Cerebellar nuclear complex (tissue), 1 donor: ENCODE measurements around the gene SDHC.
"Not testable (repeated sequence)": the region's sequence is repeated elsewhere in the genome, so short reads cannot be mapped to it uniquely, and the experiment has no call there.

ENCODE experiments used
- DNase-seq, 2 experiments: peaks; one replicate each; lab custom pipeline; 2025; lab: John Stamatoyannopoulos, UW

SDHC gene

DNA sequence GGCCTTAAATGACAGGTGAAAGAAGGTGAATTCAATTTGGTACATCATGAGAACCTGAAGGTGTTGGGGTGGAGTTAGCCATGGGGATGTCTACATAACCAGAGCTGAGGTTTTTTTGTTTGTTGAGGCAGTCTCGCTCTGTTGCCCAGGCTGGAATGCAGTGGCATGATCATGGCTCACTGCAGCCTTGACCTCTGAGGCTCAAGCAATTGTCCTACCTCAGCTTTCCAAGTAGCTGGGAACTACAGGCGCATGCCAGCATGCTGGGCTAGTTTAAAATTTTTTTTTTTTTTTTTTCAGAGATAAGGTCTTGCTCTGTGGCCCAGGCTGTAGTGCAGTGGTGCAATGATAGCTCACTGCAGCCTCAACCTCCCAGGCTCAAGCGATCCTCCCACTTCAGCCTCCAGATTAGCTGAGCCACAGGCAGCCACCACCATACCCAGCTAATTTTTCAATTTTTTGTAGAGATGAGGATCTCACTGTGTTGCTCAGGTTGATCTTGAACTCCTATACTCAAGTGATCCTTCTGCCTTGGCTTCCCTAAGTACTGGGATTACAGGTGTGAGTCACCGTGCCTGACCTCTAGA, 2.5 kb upstream of the SDHC start:
- no peak for DNase-seq

DNA sequence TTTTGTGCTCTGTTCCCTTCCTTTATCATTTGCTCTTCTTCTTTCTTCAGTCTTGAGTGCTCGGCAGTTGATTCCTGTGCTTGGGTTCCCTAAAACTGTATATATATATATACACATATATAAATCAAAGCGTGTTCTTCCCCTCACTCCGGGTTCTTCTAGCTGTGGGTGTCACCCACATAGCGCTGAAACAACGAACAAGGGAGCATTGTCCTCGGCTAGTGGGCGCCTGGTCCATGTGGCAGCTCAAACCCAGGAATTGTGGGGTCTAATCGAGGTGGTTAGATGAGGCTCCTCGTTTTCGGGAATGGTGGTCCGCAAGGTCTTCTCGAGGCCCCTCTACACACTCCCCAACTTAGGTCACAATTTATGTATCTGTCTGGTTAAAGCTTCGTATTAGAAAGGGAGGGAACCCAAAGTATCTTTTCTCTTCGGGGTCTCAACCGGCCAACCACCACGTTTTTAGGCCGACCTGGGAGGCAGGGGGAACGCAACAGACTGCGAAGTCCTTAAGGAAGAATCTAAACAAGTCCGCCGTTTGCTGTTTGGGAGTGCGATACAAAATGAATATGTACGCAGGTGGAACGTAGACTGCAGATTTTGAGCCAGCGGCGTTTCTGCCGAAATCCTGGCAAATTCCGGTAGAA, 504 bp upstream of the SDHC start:
- DNase-seq: no peak

DNA sequence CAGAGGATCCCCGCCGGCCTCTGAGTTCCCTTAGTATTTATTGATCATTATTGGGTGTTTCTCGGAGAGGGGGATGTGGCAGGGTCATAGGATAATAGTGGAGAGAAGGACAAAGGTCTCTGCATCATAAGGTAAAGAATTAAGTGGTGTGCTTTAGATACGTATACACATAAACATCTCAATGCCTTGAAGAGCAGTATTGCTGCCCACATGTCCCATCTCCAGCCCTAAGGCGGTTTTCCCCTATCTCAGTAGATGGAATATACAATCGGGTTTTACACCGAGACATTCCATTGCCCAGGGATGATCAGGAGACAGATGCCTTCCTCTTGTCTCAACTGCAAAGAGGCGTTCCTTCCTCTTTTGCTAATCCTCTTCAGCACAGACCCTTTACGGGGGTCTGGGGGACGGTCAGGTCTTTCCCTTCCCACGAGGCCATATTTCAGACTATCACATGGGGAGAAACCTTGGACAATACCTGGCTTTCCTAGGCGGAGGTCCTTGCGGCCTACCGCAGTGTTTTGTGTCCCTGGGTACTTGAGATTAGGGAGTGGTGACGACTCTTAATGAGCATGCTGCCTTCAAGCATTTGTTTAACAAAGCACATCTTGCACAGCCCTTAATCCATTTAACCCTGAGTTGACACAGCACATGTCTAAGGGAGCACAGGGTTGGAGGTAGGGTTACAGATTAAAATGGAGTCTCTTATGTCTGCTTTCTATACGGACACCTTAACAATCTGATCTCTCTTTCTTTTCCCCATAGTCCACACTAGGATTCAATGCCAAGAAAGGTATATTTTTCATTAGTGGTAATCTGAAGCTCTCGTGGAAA, 1.9 kb downstream of the SDHC start:
- DNase-seq: not testable (repeated sequence)

DNA sequence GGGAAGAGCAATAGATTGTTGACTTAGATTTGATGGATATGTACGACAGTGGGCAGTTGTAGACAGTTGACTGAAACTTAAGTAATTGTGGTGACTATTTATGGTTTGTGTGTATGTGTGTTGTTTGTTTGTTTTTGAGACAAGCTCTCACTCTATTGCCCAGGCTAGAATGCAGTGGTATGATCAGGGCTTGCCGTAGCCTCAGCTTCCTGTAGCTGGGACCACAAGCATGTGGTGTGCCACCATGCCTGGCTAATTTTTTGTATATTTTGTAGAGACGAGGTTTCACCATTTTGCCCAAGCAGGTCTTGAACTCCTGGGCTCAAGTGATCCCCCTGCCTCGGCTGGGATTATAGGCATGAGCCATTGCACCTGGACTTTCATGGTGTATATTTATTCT, 9.8 kb downstream of the SDHC start:
- no peak for DNase-seq

DNA sequence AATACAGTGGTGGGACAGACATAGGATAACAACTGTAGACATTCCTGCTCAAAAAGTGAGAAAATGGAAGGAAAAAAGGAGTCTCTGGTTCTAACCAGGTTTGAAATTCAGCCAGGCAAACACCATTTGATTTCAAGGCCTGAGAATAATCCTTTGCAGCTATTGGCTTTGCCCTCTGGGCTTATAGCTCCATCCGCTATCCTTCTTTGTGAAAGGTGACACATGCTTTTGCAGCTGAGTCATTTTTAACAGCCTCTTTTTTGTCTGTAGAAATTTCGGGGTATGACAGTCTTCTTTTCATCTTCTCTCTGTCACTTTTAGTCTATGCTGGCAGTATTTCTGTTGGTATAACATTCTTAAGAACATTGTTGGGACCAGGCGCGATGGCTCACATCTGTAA, 16.2 kb downstream of the SDHC start:
- DNase-seq: no peak

DNA sequence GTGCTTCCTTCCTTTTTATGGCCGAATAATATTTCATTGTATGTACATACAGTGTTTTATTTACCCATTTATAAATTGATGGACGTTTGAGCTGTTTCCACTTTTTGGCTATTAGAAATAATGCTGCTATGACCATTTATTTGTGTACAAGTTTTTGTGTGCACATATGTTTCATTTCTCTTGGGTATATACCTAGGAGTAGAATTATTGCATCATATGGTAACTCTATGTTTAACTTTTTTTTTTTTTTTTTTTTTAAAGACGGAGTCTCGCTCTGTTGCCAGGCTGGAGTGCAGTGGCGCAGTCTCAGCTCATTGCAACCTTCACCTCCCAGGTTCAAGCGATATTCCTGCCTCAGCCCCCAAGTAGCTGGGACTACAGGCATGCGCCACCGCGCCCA, 19.0 kb downstream of the SDHC start:
- DNase-seq: no peak

DNA sequence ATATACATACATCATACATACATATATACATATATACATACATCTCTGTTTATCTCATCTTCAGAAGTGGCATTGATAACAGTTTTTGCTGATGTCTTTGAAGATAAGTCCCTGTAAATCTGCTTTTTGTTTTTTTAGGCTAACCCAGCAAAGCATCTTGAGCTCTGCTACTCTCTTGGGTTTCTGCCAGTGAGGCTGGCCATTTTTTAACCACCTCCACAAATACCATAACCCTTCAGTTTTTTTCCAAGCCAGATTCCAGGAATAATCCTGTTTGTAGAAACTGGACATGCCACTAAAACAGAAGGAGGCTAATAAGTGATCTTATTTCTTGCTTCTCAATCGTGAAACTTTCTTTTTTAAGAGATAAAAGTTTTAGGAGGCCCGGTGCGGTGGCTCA, 21.6 kb downstream of the SDHC start:
- no peak for DNase-seq

DNA sequence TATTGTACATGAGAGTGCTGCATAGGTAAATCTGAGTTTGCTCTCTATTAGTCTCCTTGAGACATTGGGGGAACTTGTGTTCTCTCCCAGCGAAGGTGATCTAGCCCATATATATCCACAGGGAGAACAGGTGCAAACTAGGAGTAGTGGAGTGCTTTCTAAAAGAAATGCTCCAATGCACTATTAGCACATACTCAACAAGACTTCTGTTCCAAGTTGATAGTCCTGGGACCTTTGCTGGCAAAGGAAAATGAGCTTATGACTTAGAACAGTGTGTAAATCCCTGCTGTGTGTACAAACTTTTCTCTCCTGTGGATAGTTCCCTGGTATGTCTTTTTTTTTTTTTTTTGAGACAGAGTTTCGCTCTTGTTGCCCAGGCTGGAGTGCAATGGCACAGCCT, 28.0 kb downstream of the SDHC start:
- DNase-seq: no peak

DNA sequence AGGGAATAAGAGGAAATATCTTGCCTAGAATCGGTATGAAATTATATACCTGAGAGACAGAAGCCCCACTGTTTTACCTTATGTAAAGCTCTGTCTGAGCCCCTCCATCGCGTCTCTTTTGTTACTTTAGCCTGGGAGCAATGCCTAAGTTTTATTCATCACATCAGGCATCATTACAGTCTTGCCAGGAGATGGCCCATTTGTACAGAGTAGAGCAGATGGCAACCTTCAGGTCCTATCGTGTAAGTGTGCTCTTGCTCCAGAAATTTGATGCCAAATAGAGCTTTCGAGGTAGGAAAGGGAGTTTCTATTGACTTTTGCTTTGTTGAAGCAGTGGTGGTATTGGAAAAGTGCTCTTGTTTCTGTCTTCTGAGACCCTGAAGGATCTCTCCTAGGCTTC, 28.6 kb downstream of the SDHC start:
- peak in 1 of 2 experiments; percentile 6 for DNase-seq

DNA sequence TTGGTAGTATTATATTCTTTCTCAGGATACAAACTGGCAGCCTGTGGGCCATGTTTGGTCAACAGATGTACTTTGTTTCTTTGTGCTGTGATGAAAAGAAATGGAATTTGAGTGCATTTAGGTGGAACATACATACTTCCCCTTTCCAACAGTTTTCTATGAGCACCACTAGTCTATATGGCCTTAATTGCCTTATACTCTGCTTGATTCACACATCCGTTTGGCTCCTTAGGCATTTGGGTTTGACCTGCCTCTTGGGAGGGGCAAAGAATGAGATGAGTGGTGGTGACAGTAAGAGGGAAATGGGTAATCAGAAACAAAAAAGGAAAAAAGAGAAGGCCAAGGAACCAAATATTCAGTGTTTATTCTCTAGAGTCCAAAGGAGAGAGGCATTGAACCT, 36.5 kb downstream of the SDHC start:
- no peak for DNase-seq

DNA sequence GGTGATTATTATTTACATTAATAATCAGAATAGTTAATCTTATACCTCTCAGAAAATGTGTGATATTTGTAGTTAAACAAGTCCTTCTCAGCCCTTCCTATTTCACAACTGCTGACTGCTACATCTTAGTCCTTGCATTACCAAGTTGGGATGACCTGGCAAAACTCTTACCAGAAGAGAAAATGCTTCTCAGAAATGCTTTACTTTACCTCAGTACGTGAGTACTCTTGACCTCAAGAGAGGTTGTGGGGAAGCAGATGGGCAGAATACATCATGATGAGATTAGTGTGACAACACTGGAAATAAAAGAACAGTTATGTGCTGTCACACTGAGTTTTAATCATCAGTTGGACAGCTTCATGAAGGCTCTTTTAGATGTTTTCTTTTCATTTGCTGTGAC, 37.3 kb downstream of the SDHC start:
- DNase-seq: no peak

DNA sequence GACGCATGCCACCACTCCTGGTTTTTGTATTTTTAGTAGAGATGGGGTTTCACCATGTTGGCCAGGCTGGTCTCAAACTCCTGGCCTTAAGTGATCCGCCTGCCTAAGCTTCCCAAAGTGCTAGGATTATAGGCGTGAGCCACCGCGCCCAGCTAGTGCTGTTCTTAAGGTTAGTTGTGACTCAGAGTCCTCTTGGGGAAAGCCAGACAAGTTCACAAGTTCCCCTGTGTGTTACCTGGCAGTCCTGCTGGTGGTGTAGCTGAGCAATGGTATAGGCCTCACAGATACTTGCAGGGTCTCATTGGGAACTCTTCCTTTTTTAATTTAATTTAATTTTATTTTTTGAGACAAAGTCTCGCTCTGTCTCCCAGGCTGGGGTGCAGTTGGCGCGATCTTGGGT, 42.9 kb downstream of the SDHC start:
- DNase-seq: no peak

DNA sequence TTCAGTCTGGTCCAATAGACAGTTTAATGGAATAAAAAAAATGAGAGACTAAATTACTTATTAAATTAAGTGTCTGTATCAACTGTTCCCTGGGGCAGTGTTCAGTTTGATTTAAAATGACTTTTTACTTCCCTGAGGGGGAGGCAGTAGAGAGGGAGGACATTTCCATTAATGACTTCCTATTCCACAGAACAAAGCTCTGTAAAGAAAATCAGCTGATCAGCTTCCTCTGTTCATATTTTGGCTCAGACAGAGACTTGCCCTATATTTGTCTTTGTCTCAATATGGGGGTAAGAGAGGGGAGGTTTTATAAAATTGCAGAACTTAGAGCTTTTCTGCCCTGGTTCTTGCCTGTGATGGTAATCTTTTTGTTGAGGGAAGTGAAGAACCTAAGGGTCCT, 45.1 kb downstream of the SDHC start:
- no peak for DNase-seq

DNA sequence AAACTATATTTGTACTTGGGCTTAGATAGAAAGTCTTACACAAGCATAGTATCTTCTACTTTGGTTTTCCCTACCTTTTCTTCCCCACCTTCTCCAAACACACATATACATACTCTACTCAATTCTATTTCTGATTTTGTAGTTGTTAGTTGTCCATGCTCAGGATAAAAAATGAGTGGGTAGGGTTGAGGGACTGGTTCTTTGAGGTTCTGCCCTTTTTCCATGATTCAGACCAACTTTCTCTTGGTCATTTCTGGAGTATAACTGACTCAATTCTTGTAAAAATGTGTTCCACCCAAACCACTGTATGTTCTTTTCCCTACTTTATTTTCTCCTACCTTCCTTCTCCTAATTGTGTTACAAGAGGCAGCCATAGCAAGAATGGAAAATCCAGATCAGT, 50.2 kb downstream of the SDHC start:
- DNase-seq: no peak

DNA sequence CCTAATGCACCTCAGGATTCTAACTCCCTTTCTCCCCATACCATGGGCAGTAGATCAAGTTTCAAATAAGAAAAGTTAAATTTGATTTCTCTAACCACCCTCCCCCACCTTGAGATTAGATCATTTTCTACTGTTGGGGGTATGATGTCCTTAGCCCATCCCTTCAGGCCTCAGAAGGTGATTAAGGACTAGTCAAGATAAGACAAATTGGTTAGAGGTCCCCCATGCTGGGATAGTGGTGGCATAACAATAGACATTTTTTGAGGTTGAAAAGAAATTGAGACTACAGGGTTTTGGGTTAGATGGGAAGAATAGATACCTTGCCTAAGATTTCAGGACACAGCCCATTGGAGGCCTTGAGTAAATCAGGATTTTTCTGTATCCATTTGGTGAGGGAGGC, 51.0 kb downstream of the SDHC start:
- DNase-seq: no peak

DNA sequence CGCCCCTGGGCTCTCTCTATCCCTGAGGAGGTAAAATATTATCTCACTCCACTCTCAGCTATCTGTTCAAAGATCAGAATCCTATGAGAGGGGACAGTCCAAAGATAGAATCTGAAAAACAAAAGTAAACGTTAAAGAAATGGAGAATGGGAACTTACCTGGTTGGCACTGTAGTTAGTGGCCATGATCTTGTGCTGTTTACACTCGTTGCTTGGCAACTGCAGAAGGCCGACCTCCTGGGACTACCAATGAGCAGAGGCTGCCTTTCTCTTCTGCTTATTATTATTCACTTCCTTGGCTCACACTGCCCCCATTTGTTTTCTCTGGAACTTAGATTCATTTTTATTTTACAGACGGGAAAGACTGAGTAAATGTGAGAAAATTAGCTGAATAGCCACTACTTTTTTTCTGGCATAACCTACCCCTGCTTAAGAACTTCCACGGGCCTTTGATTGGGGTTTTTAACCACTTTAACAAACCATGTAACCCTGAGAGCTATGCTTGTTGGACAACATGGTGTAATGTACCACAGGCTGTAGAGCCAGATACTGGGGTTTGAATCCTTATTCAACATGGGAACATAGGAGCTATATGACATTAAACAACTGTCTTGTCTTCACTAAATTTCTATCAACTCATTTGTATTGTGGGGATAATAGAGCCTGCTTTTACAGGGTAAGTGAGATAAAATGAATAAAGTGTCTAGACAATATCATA, 53.7 kb downstream of the SDHC start, which contains the start of gene CFAP126:
CFAP126 (minus strand) TSS at position 193 of the 717 bp plus-strand sequence; CDS start at position 185, 8 bp downstream.
- DNase-seq: no peak

DNA sequence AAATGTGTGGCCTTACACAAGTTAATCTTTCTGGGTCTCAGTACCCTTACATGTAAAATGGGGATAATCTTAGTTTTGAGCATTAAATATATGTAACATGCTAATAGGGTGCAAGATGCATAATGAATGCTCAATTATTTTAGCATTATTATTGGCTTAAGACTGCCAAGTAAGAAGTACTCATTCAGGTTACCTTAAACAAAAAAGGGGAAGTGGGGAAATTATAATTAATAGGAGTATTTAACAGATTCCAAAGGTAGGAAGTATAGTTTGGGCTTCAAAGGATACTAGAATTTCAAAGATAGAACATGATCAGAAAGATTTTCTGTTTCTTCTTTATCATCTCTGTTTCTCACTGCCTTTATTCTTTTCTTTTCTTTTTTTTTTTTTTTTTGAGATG, 59.3 kb downstream of the SDHC start:
- no peak for DNase-seq

DNA sequence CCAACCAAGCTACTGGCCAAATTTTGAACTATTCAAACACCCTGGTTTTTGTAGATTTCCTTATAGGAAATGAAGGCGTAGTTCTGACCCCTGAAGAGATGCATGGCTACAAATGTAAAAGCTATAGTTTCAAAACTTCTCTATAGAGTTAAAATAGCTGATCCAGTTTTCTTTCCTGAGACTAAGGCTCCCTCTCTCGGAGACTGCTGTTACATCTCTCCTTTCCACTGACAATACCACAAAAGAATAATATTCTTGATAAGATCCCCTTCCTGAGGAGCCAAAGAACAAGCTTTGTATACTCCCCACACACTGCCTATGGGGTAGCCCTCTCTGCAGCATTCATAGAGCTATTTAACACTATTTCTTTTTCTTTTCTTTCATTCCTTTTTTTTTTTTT, 60.2 kb downstream of the SDHC start:
- DNase-seq: no peak

DNA sequence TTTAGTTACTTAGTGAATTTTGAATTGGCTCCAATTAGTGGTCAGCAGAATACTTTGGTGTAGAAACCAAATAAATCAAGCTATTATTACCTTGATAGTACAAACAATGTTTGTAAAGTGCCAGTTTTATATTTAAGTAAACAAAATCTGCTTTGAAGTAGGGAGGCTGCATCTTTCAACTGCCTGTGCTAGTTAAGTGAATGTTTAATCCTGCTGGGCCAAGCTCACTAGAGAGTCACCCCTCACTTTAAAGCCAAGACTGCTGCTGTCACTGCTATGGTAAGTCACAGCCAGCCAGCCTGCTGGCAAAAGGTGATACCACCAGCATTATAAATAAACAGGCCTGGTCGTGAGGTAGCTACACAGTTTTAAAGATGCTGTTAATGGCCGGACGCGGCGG, 63.8 kb downstream of the SDHC start:
- DNase-seq: no peak

DNA sequence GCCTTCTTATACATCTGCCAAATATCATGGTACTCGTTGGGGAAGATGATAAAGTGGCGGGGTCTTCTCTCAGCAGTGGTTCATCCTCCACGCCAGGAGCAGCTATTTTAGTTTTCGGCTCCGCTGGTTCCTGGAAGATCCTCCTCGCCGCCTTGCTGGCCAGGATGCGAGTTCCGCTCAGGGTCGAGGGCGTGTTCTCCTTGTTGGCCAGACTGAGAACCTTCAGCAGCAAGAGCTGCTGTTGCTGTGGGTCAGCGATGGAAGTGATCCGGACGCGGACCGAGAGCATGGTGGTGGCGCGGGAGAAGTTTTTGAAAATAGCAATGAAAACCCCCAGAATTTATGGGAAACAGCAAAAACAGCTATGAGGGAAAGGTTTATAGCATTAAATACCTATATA, 64.9 kb downstream of the SDHC start:
- no peak for DNase-seq

DNA sequence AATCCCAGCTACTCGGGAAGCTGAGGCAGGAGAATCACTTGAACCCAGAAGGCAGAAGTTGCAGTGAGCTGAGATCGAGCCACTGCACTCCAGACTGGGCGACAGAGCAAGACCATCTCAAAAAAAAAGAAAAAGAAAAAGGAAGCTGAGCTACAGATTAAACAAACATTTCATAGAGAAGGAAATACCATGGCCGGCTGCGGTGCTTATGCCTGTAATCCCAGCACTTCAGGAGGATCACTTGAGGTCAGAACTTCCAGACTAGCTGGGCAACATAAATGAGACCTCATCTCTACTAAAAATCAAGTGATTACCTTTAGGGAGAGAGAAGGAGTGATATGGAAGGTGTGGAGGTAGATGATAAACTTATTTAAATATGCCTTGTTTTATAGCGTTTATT, 67.5 kb downstream of the SDHC start:
- no peak for DNase-seq

DNA sequence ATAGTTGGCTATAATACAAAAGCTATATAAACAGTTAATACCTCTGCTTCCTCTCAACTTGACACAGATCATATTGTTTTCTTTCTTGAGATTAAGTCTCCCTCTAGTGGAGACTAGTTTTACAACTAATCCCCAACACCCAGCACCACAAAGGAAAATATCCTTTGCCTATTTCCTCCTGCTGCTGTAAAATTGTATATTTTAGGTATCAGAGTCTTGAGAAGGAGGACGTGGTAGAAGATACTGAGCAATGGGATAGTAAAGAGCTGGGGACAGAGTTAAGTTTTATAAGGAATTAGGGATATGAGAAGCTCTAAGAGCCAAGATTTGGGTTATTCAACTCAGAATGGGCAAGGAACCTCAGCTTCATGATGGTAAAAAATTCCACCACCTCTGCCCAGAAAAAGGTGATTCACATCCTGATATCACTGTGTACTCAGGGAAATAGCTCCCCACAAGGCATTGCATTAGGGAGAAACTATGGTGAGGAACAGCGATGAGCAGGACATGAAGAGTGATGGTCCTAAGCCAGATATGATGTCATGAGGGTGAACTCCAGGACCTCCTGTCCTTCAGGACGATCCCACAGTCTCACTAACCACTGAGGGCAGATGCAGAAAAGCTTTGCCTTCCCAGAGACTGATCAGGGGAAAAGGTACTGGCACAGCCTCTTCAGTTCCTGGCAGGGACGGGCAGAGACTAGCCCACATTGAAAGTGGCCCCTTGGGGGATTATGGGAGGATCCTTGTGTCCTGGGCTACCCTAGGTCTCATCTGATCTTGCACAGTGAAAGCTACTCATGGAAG, 68.2 kb downstream of the SDHC start:
- no peak for DNase-seq
